Transverse colon (tissue), 4 donors: ENCODE results near the gene RNF144A. TPM values are rescaled to one million over a fixed set of nuclear protein-coding genes. Genes with fewer than 3 reads are reported as not detected.

ENCODE experiments used
- DNase-seq: peaks from one replicate; pipeline ENCODE4 v3.0.0-alpha.2; 2019
- H3K27ac ChIP-seq, 4 donors: fragments of 200-600 bp; sonication (generic); 2 replicates each; pipeline ENCODE4 v1.5.1; 2016 to 2018; ENCODE audit warnings: inconsistent platforms in 4 of 4
- H3K27me3 ChIP-seq: fragments of 200-600 bp; sonication (generic); 2 replicates; pipeline ENCODE4 v1.5.1; 2017; ENCODE audit warnings: inconsistent platforms
- H3K36me3 ChIP-seq, 4 donors: fragments of 200-600 bp; sonication (generic); 2 replicates each; pipeline ENCODE4 v1.5.1; 2017 to 2019; ENCODE audit warnings: inconsistent platforms in 4 of 4
- H3K4me1 ChIP-seq, 4 donors: fragments of 200-600 bp; sonication (generic); 2 replicates each; pipeline ENCODE4 v1.5.1; 2017 to 2020; ENCODE audit warnings: inconsistent platforms in 4 of 4
- H3K4me3 ChIP-seq, 4 donors: fragments of 200-600 bp; sonication (generic); 1 replicate in 1 of 4; 2 replicates in 3 of 4; pipeline versions ENCODE4 v1.5.1 to v1.6.1; 2017 to 2019; ENCODE audit warnings: inconsistent platforms in 4 of 4
- H3K9me3 ChIP-seq, 2 donors: fragments of 200-600 bp; sonication (generic); 2 replicates each; pipeline ENCODE4 v1.5.1; 2017 to 2019; ENCODE audit warnings: inconsistent platforms in 2 of 2
- CTCF ChIP-seq, 5 experiments: fragments of 200-600 bp in 3 of 5; fragments of 450-650 bp in 2 of 5; sonication (generic) in 3 of 5; IDR thresholded peaks; 1 replicate in 2 of 5; 2 replicates in 3 of 5; pipeline ENCODE4 v1.5.1; 2016 to 2017; ENCODE audit warnings: antibody characterized with exemption in 5 of 5, inconsistent platforms in 3 of 5, mild to moderate bottlenecking in 2 of 5, moderate library complexity in 1 of 5
- EP300 ChIP-seq: sonication (generic); formaldehyde crosslinking; IDR thresholded peaks from one replicate; pipeline ENCODE4 v1.6.1; 2017; ENCODE audit warnings: antibody characterized with exemption, low read depth
- POLR2A ChIP-seq: fragments of 450-650 bp; IDR thresholded peaks from one replicate; pipeline ENCODE4 v1.6.1; 2016; ENCODE audit warnings: antibody characterized with exemption, mild to moderate bottlenecking, moderate library complexity
- POLR2AphosphoS5 ChIP-seq, 3 donors: sonication (generic); formaldehyde crosslinking; IDR thresholded peaks; one replicate each; pipeline ENCODE4 v1.6.1; 2016; ENCODE audit warnings: antibody characterized with exemption in 3 of 3
- WGBS, 2 donors: methylation state at CpG; one replicate each; pipeline ENCODE4 v1.1.5; 2018; ENCODE audit warnings: low coverage in 1 of 2; 5-methylcytosine and 5-hydroxymethylcytosine counted together
- in situ Hi-C, 4 donors: fragments of 200-750 bp; cut with MboI; loops; one replicate each; pipeline versions ENCODE4 v1.15.0 to v1.15.1; 2017; ENCODE audit warnings: low sequenced_read_pairs in 3 of 4, low pct_ligation_motif_present in 1 of 4, low pct_unique_long_range_greater_than_20kb in 1 of 4
- intact Hi-C: fragments of 100-400 bp; cut with DNase I; formaldehyde crosslinking; loops from one replicate; pipeline ENCODE4 v1.15.1; 2023; ENCODE audit warnings: low total_unique reads
- total RNA-seq, 4 donors: library from RNA; depleted of rRNA; stranded (reverse); fragments of >200 nt; gene quantifications; one replicate each; pipeline ENCODE4 v1.1.0, GENCODE V29; 2016

RNF144A gene
- total RNA-seq, 4 donors from 2014 or later: 24.0 to 145 (median 83.0) TPM

DNA sequence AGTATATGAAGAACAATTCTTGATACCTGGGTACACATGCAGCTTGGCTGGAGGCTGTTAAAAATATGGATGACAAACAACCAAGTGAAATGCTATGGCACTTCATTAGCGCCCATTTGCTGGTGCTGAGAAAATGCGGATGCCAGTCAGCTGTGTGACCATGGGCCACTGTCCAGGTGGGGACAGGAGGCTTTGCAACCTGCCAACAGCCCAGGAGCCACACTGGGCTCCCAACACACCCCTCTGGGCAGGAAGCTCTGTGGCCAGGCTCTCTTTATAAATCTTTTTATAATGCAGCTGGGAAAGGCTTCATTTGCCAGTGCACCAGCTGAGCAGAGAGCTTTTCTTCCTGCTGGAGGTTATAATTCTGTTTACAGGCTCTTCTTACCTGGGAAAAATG lies 19.9 kb downstream of the RNF144A start:
- in situ Hi-C loops: no loop called here
- DNase-seq: no peak
- Histone ChIP-seq H3K4me3 (no peak overlapping the region), H3K4me1 (no peaks in the 10 kb centered on the region), H3K27ac (no peak overlapping the region), H3K9me3 (no peaks in the 10 kb centered on the region), H3K36me3 (no peaks in the 10 kb centered on the region), H3K27me3 (no peaks in the 10 kb centered on the region)
- intact Hi-C loops: no loop called here
- TF ChIP-seq EP300: no peak
- TF ChIP-seq CTCF (IDR thresholded peaks at IDR 0.05): no peak
- no peak for TF ChIP-seq POLR2A
- TF ChIP-seq POLR2AphosphoS5 (IDR thresholded peaks at IDR 0.05): no peak
- 80 to 98% methylated on average over 1 to 2 of the region's 2 CpGs for WGBS, 2 donors

DNA sequence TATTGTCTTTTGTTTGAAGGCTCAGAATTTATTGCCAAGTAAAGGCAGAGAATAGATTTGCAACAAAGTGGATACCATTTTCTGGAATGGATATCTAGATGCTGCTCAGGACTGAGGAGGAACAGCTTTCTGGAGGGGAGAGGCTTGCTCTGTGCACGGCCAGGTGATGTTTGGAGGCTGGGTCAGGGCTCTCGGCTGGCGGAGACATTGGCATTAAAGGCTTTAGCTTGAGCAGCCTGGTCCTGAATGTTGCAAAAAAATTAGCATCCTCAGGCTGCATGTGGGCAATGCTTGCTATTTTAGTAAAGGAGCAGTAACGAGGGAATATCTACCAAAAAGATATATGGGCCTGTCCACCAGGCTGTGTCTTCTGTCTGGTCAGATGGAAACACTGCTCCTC lies 20.4 kb downstream of the RNF144A start:
- H3K4me3 ChIP-seq: no peak overlapping the region
- no peak for TF ChIP-seq POLR2A
- no peak for TF ChIP-seq POLR2AphosphoS5 (IDR thresholded peaks at IDR 0.05)
- WGBS, 2 donors: 92 to 100% methylated on average over 1 to 4 of the region's 4 CpGs
- in situ Hi-C loops (no loop called here), intact Hi-C loops (no loop called here)
- H3K36me3 ChIP-seq: no peaks in the 10 kb centered on the region
- no peaks in the 10 kb centered on the region for H3K9me3 ChIP-seq
- H3K27ac ChIP-seq: no peak overlapping the region
- no peaks in the 10 kb centered on the region for H3K4me1 ChIP-seq
- no peaks in the 10 kb centered on the region for H3K27me3 ChIP-seq
- DNase-seq: no peak

DNA sequence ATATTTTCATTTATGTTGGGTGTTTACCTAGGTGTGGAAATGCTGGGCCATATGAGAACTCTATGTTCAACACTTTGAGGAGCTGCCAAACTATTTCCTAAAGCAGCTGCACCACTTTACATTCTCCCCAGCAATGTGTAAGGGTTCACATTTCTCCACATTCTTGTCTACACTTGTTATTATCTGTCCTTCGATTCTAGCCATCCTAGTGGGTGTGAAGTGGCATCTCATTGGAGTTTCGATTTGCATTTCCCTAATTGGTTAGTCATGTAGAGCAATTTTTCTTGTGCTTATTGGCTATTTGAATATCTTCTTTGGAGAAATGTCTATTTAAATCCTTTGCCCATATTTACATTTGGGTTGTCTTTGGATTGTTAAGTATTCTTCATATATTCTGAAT lies 21.9 kb downstream of the RNF144A start:
- intact Hi-C loops (no loop called here), in situ Hi-C loops (no loop called here)
- Histone ChIP-seq H3K4me1 (no peaks in the 10 kb centered on the region), H3K27ac (no peak overlapping the region), H3K27me3 (no peaks in the 10 kb centered on the region), H3K4me3 (no peak overlapping the region), H3K36me3 (no peaks in the 10 kb centered on the region), H3K9me3 (no peaks in the 10 kb centered on the region)
- no peak for TF ChIP-seq POLR2AphosphoS5 (IDR thresholded peaks at IDR 0.05)
- no peak for TF ChIP-seq POLR2A
- no peak for DNase-seq
- 90 to 91% methylated on average over 2 of the region's 2 CpGs for WGBS, 2 donors

- Histone ChIP-seq H3K27me3 (no peaks in the 10 kb centered on the region), H3K4me1 (peaks cover 0 to 3% (median 0%) of the 10 kb centered on the region in 4 donors), H3K36me3 (no peaks in the 10 kb centered on the region), H3K4me3 (no peak overlapping the region), H3K9me3 (no peaks in the 10 kb centered on the region), H3K27ac (no peak overlapping the region)
- in situ Hi-C loops: no loop called here
- TF ChIP-seq CTCF (IDR thresholded peaks at IDR 0.05): no peak
- no peak for TF ChIP-seq POLR2A
- TF ChIP-seq EP300: no peak
- TF ChIP-seq POLR2AphosphoS5 (IDR thresholded peaks at IDR 0.05): no peak
- DNase-seq: no peak
- intact Hi-C loops: no loop called here
- WGBS, 2 donors: 88% methylated on average over 2 of the region's 2 CpGs
These were observed 23.6 kb downstream of the RNF144A start for GRCh38 chr2:6940820-6941219.

DNA sequence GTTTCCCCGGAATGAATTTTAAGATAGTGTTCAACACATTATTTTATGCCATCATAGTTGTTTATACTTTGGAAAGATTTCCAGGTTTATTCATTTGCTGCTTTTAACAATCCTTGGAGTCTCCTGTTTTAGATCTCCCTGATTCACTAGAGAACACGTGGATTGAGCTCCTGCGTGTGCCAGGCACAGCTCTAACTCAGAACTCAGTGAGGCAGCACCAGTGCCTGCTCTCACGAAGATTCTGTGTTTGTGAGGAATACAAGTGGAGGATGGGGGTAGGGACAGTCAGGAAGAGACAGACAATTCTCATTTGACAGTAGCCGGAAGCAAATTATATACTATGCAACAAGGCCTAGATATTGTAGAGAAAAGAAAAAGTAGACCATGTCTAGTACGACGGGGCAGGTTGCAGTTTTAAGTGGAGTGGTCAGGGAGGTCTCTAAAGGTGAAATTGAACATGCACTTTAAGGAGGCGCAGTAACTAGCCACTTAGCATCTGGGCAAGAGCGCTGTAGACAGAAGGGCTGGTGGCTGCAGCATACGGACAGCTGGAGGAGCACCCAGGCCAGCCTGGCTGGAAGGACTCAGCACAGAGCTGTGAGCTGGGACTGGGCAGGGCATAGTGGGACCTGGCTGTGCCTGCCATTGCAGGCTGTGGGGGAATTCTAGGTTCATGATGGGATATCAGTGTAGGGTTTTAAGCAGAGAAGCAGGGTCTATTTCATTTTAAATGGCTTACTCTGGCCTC lies 24.3 kb downstream of the RNF144A start:
- no peak overlapping the region for H3K27ac ChIP-seq
- 86 to 92% methylated on average over 8 to 10 of the region's 10 CpGs for WGBS, 2 donors
- DNase-seq: no peak
- H3K4me3 ChIP-seq: no peak overlapping the region
- in situ Hi-C loops (no loop called here), intact Hi-C loops (no loop called here)
- no peaks in the 10 kb centered on the region for H3K36me3 ChIP-seq
- H3K27me3 ChIP-seq: no peaks in the 10 kb centered on the region
- H3K9me3 ChIP-seq: no peaks in the 10 kb centered on the region
- peaks cover 0 to 3% (median 0%) of the 10 kb centered on the region in 4 donors for H3K4me1 ChIP-seq
- no peak for TF ChIP-seq POLR2AphosphoS5 (IDR thresholded peaks at IDR 0.05)
- TF ChIP-seq POLR2A: no peak
- TF ChIP-seq EP300: no peak
- no peak for TF ChIP-seq CTCF (IDR thresholded peaks at IDR 0.05)
